ENCODE results near the gene CHD9.
A peak's percentile ranks its signal among the peaks of the same experiment; 100 is the strongest.

- TF ChIP-seq CTCF (IDR thresholded peaks at IDR 0.05; ENCODE audit: poor library complexity, severe bottlenecking): peak; percentile 79
- peak; percentile 75 for TF ChIP-seq RAD21 (conservative IDR thresholded peaks at IDR 0.05)
- peak; percentile 70 for TF ChIP-seq POLR2AphosphoS5 (IDR thresholded peaks at IDR 0.05)
- TF ChIP-seq EP300 (conservative IDR thresholded peaks at IDR 0.05; ENCODE audit: poor library complexity, severe bottlenecking): peak; percentile 41
- TF ChIP-seq REST (IDR thresholded peaks at IDR 0.05; ENCODE audit: borderline replicate concordance): peak; percentile 61
- TF ChIP-seq TAF1 (IDR thresholded peaks at IDR 0.05; ENCODE audit: low read depth): no peak
- TF ChIP-seq EZH2 (IDR thresholded peaks at IDR 0.05; ENCODE audit: borderline replicate concordance, insufficient read depth, low read length, poor library complexity, severe bottlenecking): no peak
These were observed 75.6 kb downstream of the CHD9 start for GRCh38 chr16:53130159-53131049.

Data from neural cell (in vitro differentiated cells).